HG02571 (cell line): Measurements from ENCODE around the gene CCT3.
"Not testable (repeated sequence)": the region's sequence is repeated elsewhere in the genome, so short reads cannot be mapped to it uniquely, and the experiment has no call there.

ENCODE experiments used
- ATAC-seq: cut with Tn5 transposase; IDR thresholded peaks from one replicate; pipeline ENCODE4 v1.9.1; 2021; ENCODE audit warnings: mild to moderate bottlenecking, moderate library complexity; ENCODE audit not compliant: unreplicated experiment

Gene CCT3

GRCh38 chr1:156368889-156369684, 31.0 kb upstream of the CCT3 start, which contains the start of gene RHBG:
RHBG (plus strand) TSS chr1:156369211; CDS start chr1:156369250, 39 bp downstream.
- no peak for ATAC-seq

GRCh38 chr1:156368157-156368658, 30.1 kb upstream of the CCT3 start:
- ATAC-seq = no peak

- ATAC-seq = no peak
Measured at GRCh38 chr1:156367383-156368156, 29.5 kb upstream of the CCT3 start.

- ATAC-seq = no peak
Measured at GRCh38 chr1:156366378-156367166, 28.5 kb upstream of the CCT3 start.

- ATAC-seq = no peak
Measured at GRCh38 chr1:156365754-156366153, 27.7 kb upstream of the CCT3 start.

- ATAC-seq = no peak
Measured at GRCh38 chr1:156360534-156360933, 22.4 kb upstream of the CCT3 start.

- ATAC-seq = no peak
Measured at GRCh38 chr1:156359973-156360372, 21.9 kb upstream of the CCT3 start.

- no peak for ATAC-seq
Measured at GRCh38 chr1:156359249-156359648, 21.2 kb upstream of the CCT3 start.

GRCh38 chr1:156358641-156359040, 20.5 kb upstream of the CCT3 start:
- ATAC-seq = no peak

- no peak for ATAC-seq
Measured at GRCh38 chr1:156357977-156358376, 19.9 kb upstream of the CCT3 start.

GRCh38 chr1:156356875-156357534, 18.9 kb upstream of the CCT3 start:
- ATAC-seq = no peak

- ATAC-seq = no peak
Measured at GRCh38 chr1:156356262-156356874, 18.3 kb upstream of the CCT3 start.

GRCh38 chr1:156352481-156352880, 14.4 kb upstream of the CCT3 start:
- ATAC-seq = not testable (repeated sequence)

- ATAC-seq = no peak
Measured at GRCh38 chr1:156347331-156347730, 9.2 kb upstream of the CCT3 start.

GRCh38 chr1:156346636-156347035, 8.5 kb upstream of the CCT3 start:
- ATAC-seq = no peak

GRCh38 chr1:156346035-156346434, 7.9 kb upstream of the CCT3 start:
- not testable (repeated sequence) for ATAC-seq

GRCh38 chr1:156344409-156344808, 6.3 kb upstream of the CCT3 start:
- no peak for ATAC-seq

GRCh38 chr1:156342166-156342955, 4.3 kb upstream of the CCT3 start:
- ATAC-seq = no peak

GRCh38 chr1:156337888-156338179, 258 bp downstream of the CCT3 start:
- ATAC-seq = no peak
